Fibroblast of lung (primary cell): ENCODE data around the gene RTL10.

ENCODE experiments used
- CTCF ChIP-seq, 2 donors: IDR thresholded peaks in 1 of 2; conservative IDR thresholded peaks in 1 of 2; 1 replicate in 1 of 2; 2 replicates in 1 of 2; pipeline ENCODE4 v1.5.1; 2011 to 2012; ENCODE audit warnings: low read length in 2 of 2, control low read depth in 1 of 2, inconsistent platforms in 1 of 2, low read depth in 1 of 2, mild to moderate bottlenecking in 1 of 2
- EZH2 ChIP-seq: IDR thresholded peaks from 2 replicates; pipeline ENCODE4 v1.5.1; 2012; ENCODE audit warnings: low read length, control low read depth, mild to moderate bottlenecking; ENCODE audit errors: missing control alignments

GRCh38 chr22:19879643-19879991 is 24.9 kb upstream of the RTL10 start:
- TF ChIP-seq CTCF (conservative IDR thresholded peaks at IDR 0.05 in 1 of 2, IDR thresholded peaks at IDR 0.05 in 1 of 2; ENCODE audit: low read depth in 1 of 2, low read length in 2 of 2): no peak
- no peak for TF ChIP-seq EZH2
